H1 (cell line): ENCODE results near the gene CLDN15. TPM values are rescaled to one million over a fixed set of nuclear protein-coding genes. Genes with fewer than 3 reads are reported as not detected.
"Not testable (repeated sequence)": the region's sequence is repeated elsewhere in the genome, so short reads cannot be mapped to it uniquely, and the experiment has no call there.

Experiments used
- CTCF ChIA-PET: fragments of 300-600 bp; sonication (Branson Sonifier 250); formaldehyde crosslinking; loops from one replicate; lab custom pipeline; 2021; ENCODE audit not compliant: partially characterized antibody; lab: Charles Lee
- POLR2A ChIA-PET: fragments of 300-600 bp; sonication (Branson Sonifier 250); formaldehyde crosslinking; loops from one replicate; lab custom pipeline; 2021; ENCODE audit warnings: inconsistent platforms; ENCODE audit not compliant: partially characterized antibody; lab: Charles Lee
- DNase-seq, 2 experiments: peaks; one replicate each; pipeline versions ENCODE4 v3.0.0 to v3.0.0-alpha.2; 2010 to 2022; ENCODE audit warnings: low spot score in 2 of 2, low read depth in 1 of 2, mixed read lengths in 1 of 2
- FAIRE-seq: peaks from 2 replicates; lab custom pipeline; 2011; peaks lifted over from hg19 to GRCh38; lab: Jason Lieb, UNC
- H2AFZ ChIP-seq: 2 replicates; pipeline ENCODE4 v1.8.1; 2012; ENCODE audit warnings: low read length, inconsistent platforms
- H2AK5ac ChIP-seq: 2 replicates; pipeline ENCODE4 v1.6.1; 2013; ENCODE audit warnings: low read depth, low read length
- H2BK120ac ChIP-seq: replicated peaks from 2 replicates; pipeline ENCODE3; 2013; ENCODE audit warnings: low read depth, low read length, inconsistent platforms
- H2BK12ac ChIP-seq: 2 replicates; pipeline ENCODE4 v1.6.1; 2013; ENCODE audit warnings: low read depth, low read length
- H2BK15ac ChIP-seq: 2 replicates; pipeline ENCODE4 v1.6.1; 2013; ENCODE audit warnings: low read length
- H2BK20ac ChIP-seq: 2 replicates; pipeline ENCODE4 v1.6.1; 2013; ENCODE audit warnings: low read length
- H2BK5ac ChIP-seq: 2 replicates; pipeline ENCODE4 v1.6.1; 2013; ENCODE audit warnings: low read depth, low read length
- H3K14ac ChIP-seq: 2 replicates; pipeline ENCODE4 v1.6.1; 2013; ENCODE audit warnings: inconsistent platforms; ENCODE audit not compliant: insufficient read length
- H3K18ac ChIP-seq: 2 replicates; pipeline ENCODE4 v1.6.1; 2013; ENCODE audit warnings: low read length; ENCODE audit errors: extremely low read depth
- H3K23ac ChIP-seq: 2 replicates; pipeline ENCODE4 v1.6.1; 2013; ENCODE audit warnings: inconsistent platforms; ENCODE audit not compliant: insufficient read length
- H3K23me2 ChIP-seq: 2 replicates; pipeline ENCODE4 v1.6.1; 2013; ENCODE audit warnings: low read depth, low read length
- H3K27ac ChIP-seq: 2 replicates; pipeline ENCODE4 v1.6.1; 2011; ENCODE audit warnings: low read depth, low read length, inconsistent platforms
- H3K27me3 ChIP-seq, 4 experiments: replicated peaks in 1 of 4; 1 replicate in 1 of 4; 2 replicates in 3 of 4; pipeline versions ENCODE4 v1.6.1 to v1.8.1; 2011 to 2013; ENCODE audit warnings: low read length in 3 of 4, mild to moderate bottlenecking in 3 of 4, inconsistent platforms in 2 of 4, mixed read lengths in 2 of 4, moderate library complexity in 1 of 4; ENCODE audit not compliant: control insufficient read depth in 3 of 4, insufficient read depth in 3 of 4; ENCODE audit errors: extremely low read depth in 1 of 4
- H3K36me3 ChIP-seq, 4 experiments: 2 replicates each; pipeline versions ENCODE4 v1.6.1 to v1.8.1; 2011 to 2013; ENCODE audit warnings: mild to moderate bottlenecking in 4 of 4, low read length in 3 of 4, moderate library complexity in 2 of 4, control low read depth in 1 of 4, inconsistent platforms in 1 of 4; ENCODE audit not compliant: insufficient read depth in 4 of 4, control insufficient read depth in 2 of 4
- H3K4ac ChIP-seq: replicated peaks from 2 replicates; pipeline ENCODE3; 2013; ENCODE audit warnings: low read length, low read depth, mixed read lengths, inconsistent platforms; ENCODE audit not compliant: insufficient read length
- H3K4me1 ChIP-seq, 4 experiments: replicated peaks in 1 of 4; 1 replicate in 1 of 4; 2 replicates in 3 of 4; pipeline versions ENCODE4 v1.6.1 to v1.8.1; 2011 to 2013; ENCODE audit warnings: low read length in 3 of 4, inconsistent platforms in 2 of 4, mixed read lengths in 1 of 4; ENCODE audit not compliant: insufficient read depth in 4 of 4, control insufficient read depth in 3 of 4
- H3K4me2 ChIP-seq, 2 experiments: 2 replicates each; pipeline versions ENCODE4 v1.6.1 to v1.8.1; 2011 to 2013; ENCODE audit warnings: low read depth in 2 of 2, low read length in 2 of 2, control low read depth in 1 of 2, inconsistent platforms in 1 of 2, mild to moderate bottlenecking in 1 of 2; ENCODE audit not compliant: insufficient read depth in 1 of 2
- H3K4me3 ChIP-seq, 4 experiments: fragments of 200-600, 300-600 bp in 1 of 4; sonication (generic), shearing (Covaris generic), sonication (Bioruptor Twin) in 1 of 4; 2 replicates each; pipeline versions ENCODE4 v1.5.1 to v1.8.1; 2011 to 2016; ENCODE audit warnings: low read length in 4 of 4, low read depth in 3 of 4, control low read depth in 2 of 4, inconsistent platforms in 2 of 4, mild to moderate bottlenecking in 2 of 4, mixed read lengths in 1 of 4, moderate library complexity in 1 of 4; ENCODE audit not compliant: insufficient read depth in 2 of 4; ENCODE audit errors: extremely low read depth in 1 of 4
- H3K56ac ChIP-seq: replicated peaks from 2 replicates; pipeline ENCODE3; 2013; ENCODE audit warnings: low read depth, mild to moderate bottlenecking, mixed read lengths, low read length, inconsistent platforms; ENCODE audit not compliant: insufficient read length
- H3K79me1 ChIP-seq: 2 replicates; pipeline ENCODE4 v1.6.1; 2013; ENCODE audit warnings: low read depth, low read length, control low read depth
- H3K79me2 ChIP-seq, 2 experiments: 2 replicates each; pipeline versions ENCODE4 v1.6.1 to v1.8.1; 2012 to 2013; ENCODE audit warnings: low read length in 2 of 2, mild to moderate bottlenecking in 2 of 2, inconsistent platforms in 1 of 2; ENCODE audit not compliant: insufficient read depth in 2 of 2, control insufficient read depth in 1 of 2
- H3K9ac ChIP-seq, 4 experiments: replicated peaks in 1 of 4; 1 replicate in 1 of 4; 2 replicates in 3 of 4; pipeline versions ENCODE4 v1.6.1 to v1.8.1; 2011 to 2013; ENCODE audit warnings: low read depth in 3 of 4, low read length in 3 of 4, control low read depth in 2 of 4, mild to moderate bottlenecking in 2 of 4, moderate library complexity in 2 of 4, inconsistent platforms in 1 of 4; ENCODE audit errors: extremely low read depth in 1 of 4
- H3K9me3 ChIP-seq, 2 experiments: 2 replicates each; pipeline versions ENCODE4 v1.6.1 to v1.8.1; 2012 to 2013; ENCODE audit warnings: mild to moderate bottlenecking in 2 of 2, moderate library complexity in 2 of 2, control low read depth in 1 of 2, inconsistent platforms in 1 of 2, low read depth in 1 of 2, low read length in 1 of 2, mixed read lengths in 1 of 2; ENCODE audit not compliant: insufficient read depth in 2 of 2
- H4K20me1 ChIP-seq, 2 experiments: replicated peaks in 1 of 2; 2 replicates each; pipeline versions ENCODE3 to v1.8.1; 2011 to 2013; ENCODE audit warnings: inconsistent platforms in 2 of 2, low read length in 2 of 2, mild to moderate bottlenecking in 1 of 2; ENCODE audit not compliant: insufficient read depth in 2 of 2, control insufficient read depth in 1 of 2
- H4K5ac ChIP-seq: 2 replicates; pipeline ENCODE4 v1.6.1; 2013; ENCODE audit warnings: low read length, low read depth, mixed read lengths, inconsistent platforms; ENCODE audit not compliant: insufficient read length
- H4K8ac ChIP-seq: 2 replicates; pipeline ENCODE4 v1.8.0; 2013; ENCODE audit warnings: mild to moderate bottlenecking, moderate library complexity, low read length, inconsistent platforms; ENCODE audit not compliant: insufficient read depth; ENCODE audit errors: extremely low read depth
- H4K91ac ChIP-seq: replicated peaks from 2 replicates; pipeline ENCODE3; 2013; ENCODE audit warnings: low read length, mixed read lengths, inconsistent platforms; ENCODE audit not compliant: insufficient read length
- WGBS, 2 experiments: shearing (Covaris generic) in 1 of 2; methylation state at CpG; one replicate each; pipeline versions ENCODE4 v1.1.6 to v1.1.7; 2013 to 2015; ENCODE audit warnings: low lambda C conversion rate in 2 of 2, mixed read lengths in 2 of 2, inconsistent platforms in 1 of 2, low coverage in 1 of 2, missing lambda C conversion rate in 1 of 2; ENCODE audit not compliant: insufficient replicate concordance in 2 of 2, insufficient coverage in 1 of 2, insufficient read length in 1 of 2; ENCODE audit errors: extremely low coverage in 1 of 2, missing lambda C conversion rate in 1 of 2; 5-methylcytosine and 5-hydroxymethylcytosine counted together
- polyA plus RNA-seq, 7 experiments: library from polyadenylated mRNA; depleted of rRNA in 3 of 7; stranded (reverse) in 5 of 7; unstranded in 2 of 7; fragments of >200 nt in 5 of 7; fragments of 200-250 nt in 2 of 7; gene quantifications; 1 replicate in 5 of 7; 2 replicates in 1 of 7; 4 replicates in 1 of 7; pipeline versions ENCODE4 v1.2.1 to v1.2.3, GENCODE V29; 2011 to 2013; ENCODE audit warnings: missing spikeins in 2 of 7, mixed read lengths in 2 of 7
- total RNA-seq: library from RNA; stranded (reverse); fragmentation: NEBNext Ultra II Directional; extraction: Animal tissue kit (Norgen Biotek cat#: 25700); gene quantifications from 2 replicates; pipeline ENCODE4 v1.2.1, GENCODE V29; 2021

Gene CLDN15
- total and polyA plus RNA-seq, 2 of the 8 experiments (the other 6 are each of a cell fraction or from before 2014, with no cell fraction given): 5.5 to 7.6 TPM

GRCh38 chr7:101199522-101199921 lies 38.1 kb downstream of the CLDN15 start:
- H2BK120ac ChIP-seq, H3K23ac ChIP-seq, H4K5ac ChIP-seq, H2BK20ac ChIP-seq, H3K14ac ChIP-seq, H3K27ac ChIP-seq, H4K8ac ChIP-seq, FAIRE-seq, H3K4me3 ChIP-seq, H2AFZ ChIP-seq, H3K4ac ChIP-seq, H3K79me2 ChIP-seq, H3K18ac ChIP-seq, H3K36me3 ChIP-seq, H3K4me2 ChIP-seq, H2BK15ac ChIP-seq, H3K9me3 ChIP-seq, H2BK5ac ChIP-seq, H4K20me1 ChIP-seq, H3K9ac ChIP-seq, H2AK5ac ChIP-seq, H4K91ac ChIP-seq, H3K56ac ChIP-seq, H3K23me2 ChIP-seq, DNase-seq, H3K79me1 ChIP-seq: not testable (repeated sequence)
- 95% methylated on average over 7 of the region's 10 CpGs; no CpG with 5 or more reads in 1 of the 2 experiments for WGBS, 2 experiments
- H3K27me3 ChIP-seq: peaks cover 0 to 16% (median 9%) of the 10 kb centered on the region in 4 experiments; a peak in 5 of 7 replicates
- peaks cover 5 to 20% (median 13%) of the 10 kb centered on the region in 4 experiments for H3K4me1 ChIP-seq
- ChIA-PET POLR2A (interaction anchor here (0.6 to 2.0 kb wide), 10 partner anchors 8 to 114 kb away, joined by 3 to 7 read pairs (median 4); partner anchors contain the start of genes NAT16 and TRIM56), CTCF (interaction anchor here (1.1 to 12.3 kb wide), 6 partner anchors 7 to 58 kb away, joined by 4 to 168 read pairs (median 6); no protein-coding TSS in a partner anchor)
- 0 out of 2 replicates have a peak overlapping the region, but pooled peaks have one; percentile 55 for H2BK12ac ChIP-seq
